NCI-H345 treated with DMSO at 0.1 percent for 48 hours (cell line): ENCODE results near the gene NPTXR.

Source experiments
- DNase-seq: peaks from one replicate; lab custom pipeline; 2025; ENCODE audit not compliant: unreplicated experiment; lab: John Stamatoyannopoulos, UW

The NPTXR gene

DNA sequence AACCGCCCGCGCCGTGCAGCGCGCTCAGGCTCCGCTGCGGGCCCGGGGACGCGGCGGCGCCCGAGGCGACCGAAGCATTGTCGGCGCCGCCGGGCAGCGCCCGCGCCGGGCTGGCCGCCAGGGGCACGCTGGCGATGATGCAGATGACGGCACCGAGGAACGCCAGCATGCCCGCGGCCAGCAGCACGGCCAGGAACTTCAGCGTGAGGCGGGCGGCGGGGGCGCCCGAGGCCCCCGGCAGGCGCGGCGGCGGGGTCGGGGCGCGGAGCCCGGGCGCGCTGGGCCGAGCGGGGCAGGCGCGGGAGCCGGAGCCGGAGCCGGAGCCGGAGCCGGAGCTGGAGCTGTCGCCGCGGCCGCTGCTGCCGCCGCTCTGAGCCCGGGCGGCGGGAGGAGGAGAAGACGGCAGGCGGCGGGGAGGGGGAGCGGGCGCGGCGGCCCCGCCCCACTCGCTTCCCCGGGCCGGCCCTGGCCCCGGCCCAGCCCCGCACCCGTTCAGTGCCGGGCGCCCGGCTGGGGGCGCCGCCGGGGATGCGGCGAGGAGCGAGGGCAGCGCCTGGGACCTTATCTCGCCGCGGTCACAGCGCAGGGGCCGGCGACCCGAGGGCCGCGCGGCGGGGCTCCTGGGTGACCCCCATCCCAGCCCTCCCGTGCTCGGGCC is at the start of gene NPTXR:
NPTXR (minus strand) TSS at position 372 of the 658 bp plus-strand sequence.
- DNase-seq = no peak

DNA sequence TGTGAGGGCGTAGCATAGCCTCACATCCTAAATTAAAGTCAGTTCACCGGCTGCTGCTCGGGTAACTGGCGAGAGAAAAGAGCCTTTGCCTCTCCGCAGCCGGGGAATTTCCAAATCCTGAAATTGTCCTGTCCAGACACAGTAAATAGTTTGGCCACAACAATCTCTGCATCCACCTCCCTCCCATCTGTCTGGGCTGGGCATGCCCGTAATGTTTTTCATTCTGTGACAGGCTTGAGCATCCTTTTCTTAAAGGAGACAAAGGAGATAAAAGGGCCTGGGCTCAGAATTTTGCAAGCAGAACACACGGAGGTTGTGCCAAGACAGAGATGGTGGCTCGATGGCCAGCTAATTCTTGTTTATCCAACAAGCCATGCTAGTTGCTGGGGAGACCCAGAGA is 47.4 kb upstream of the NPTXR start:
- DNase-seq = no peak

DNA sequence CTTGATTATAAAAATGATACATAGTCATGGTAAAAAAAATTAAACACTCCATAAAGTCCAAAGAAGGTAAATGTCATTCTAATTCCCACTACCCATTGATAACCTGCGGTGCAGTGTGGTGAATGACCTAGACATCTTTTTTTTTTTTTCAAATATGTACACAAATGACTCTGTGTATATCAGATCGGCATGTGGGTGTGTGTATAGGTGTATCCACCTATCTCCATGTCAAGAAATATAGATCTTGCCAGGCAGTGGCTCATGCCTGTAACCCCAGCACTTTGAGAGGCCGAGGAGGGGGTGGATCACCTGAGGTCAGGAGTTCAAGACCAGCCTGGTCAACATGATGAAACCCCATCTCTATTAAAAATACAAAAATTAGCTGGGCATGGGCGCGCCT is 46.5 kb upstream of the NPTXR start:
- no peak for DNase-seq

DNA sequence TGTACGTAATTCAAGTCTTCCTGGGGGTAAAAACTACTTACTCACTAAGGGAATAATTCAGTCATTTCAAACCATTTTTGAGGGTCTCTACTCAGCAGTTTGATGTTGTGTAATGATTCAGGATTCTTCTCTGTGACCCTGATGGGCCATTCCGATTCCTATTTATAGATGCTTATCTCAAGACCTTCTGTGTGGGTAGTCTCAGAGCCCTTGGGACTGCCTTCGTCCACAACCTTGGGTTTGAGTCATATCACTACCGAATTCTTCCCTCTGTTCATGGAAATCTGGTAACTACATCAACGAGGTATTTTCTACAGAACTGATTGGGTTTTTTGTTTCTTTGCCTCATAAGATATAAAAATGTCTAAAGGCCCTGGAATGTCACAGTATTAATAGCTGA is 42.5 kb upstream of the NPTXR start:
- DNase-seq = no peak

DNA sequence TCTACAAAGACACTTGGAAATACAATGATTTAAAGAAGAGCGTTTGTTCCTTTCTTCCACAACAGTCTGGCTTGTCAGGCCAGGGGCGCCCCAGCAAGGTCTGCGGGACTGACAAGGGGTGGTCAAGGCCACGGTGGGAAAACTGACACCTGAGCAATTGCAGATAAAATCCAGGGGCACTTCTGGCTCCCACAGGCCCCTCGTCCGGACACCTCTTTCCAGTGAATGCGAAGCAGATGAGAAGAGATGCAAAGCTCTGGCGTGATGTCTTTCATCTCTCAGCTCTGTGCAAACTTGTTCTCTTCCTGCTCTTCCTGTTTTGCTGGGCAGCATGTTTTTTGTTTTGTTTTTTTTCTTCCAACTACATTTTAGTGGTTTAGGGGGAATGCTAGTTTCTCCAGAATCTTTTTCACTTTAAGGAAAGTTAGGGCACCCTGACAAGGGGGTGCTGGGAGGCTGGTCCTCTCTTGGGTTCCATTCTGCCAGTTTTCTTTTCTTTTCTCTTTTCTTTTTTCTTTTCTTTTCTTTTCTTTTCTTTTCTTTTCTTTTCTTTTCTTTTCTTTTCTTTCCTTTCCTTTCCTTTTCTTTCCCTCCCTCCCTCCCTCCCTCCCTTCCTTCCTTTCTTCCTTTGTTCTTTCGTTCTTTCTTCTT is 39.3 kb upstream of the NPTXR start:
- no peak for DNase-seq

DNA sequence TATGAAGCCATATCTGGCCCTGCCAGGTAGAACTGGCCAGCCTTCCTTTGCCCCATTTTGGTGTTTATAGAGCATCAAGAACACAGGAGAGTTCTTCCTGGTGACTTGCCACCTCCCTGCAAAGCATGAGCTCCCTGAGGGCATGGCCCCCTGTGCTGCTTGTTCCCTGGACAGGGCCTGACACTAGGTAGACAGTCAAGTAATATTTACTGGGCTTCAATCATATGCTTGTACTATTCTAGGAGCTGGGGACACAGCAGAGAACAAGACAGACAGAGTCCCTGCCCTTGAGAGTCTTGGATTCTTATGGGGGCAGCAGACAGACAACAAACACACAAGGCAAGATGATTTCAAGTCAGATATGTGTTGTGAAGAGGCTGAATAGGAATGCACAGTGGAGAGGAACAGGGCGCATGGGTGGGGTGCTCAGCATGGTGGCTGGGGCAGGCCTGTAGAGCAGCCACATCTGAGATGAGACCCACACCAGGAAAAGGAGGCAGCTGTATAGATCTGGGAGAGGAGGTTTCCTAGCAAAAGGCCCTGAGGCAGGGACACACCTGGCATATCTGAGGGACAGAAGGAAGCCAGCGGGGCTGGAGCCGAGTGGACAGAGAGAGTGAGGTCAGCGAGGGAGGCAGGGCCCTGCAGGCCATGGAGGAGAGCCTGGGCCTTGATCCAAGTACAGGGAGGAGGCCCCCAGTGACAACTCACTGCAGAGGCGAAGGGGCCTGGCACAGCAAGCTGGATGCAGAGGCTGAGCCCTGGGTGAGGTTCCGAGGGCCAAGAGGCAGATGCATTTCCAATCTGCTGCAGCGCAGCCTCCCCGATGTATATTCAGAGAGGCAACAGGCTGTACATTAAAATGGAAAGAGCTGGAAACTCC is 38.4 kb upstream of the NPTXR start:
- no peak for DNase-seq

DNA sequence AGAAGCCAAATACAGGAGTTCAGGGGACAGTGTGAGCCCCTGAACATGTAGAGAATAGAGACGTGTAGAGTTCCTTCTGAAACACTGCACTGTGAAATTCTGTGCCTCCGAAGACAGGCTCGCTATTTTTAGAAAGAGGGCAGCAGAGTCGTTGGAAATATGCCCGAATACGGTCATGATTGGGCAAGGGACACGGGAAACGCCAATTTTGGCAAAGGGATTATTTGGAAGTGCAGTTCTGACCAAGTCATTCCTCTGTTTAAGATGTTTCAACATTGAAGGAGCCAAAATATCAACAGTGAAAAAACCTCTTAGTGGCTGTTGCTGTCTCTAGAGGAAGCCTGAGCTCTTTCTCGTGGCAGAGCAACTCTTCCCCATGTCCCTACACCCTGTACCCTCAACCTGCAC is 37.6 kb upstream of the NPTXR start:
- DNase-seq = no peak

DNA sequence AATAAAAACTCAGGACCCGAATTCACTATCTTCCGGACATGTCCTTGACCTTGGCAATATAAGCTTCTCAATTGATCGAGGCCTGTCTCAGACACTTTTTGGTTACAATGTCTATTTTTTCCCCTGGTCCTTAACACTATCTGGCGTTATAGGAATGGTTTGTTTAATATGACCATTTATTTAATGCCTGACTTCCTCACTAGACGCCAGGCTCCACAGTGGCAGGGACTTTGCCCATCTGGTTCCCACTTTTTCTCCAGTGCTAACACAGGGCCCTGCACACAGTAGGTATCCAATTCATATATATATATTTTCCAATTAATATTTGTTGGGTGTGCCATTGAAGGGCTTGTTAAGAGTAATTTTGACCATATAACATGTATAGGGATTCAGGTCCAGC is 36.1 kb upstream of the NPTXR start:
- no peak for DNase-seq

DNA sequence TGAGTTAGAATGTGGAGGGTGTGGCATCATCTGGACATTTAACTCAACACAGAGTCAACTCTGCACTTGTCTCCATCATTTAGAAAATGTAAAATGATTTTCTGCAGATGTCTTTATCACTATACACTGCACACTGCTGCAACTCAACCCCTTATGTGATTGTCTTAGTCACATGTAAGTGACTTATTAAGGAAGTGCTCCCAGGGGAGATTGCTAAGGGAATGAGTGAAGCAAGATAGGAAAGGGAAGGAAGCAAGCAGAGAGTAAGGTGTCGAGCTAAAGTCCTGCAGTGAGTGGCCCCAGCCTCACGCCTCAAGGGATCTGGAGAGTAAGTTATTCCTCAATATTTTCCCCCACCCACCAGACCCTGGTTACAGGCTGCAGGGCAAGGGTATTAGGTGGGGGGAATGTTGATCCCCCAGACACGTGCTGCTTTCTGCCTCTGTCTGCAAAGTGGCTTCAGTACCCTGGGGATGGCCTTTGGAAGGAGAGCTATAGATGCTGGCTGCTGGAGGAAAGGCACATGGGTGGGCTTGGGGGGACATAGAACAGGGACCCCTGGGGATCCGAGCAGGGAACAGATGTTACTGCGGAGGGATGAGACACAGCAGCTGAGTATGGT is 35.4 kb upstream of the NPTXR start:
- no peak for DNase-seq

DNA sequence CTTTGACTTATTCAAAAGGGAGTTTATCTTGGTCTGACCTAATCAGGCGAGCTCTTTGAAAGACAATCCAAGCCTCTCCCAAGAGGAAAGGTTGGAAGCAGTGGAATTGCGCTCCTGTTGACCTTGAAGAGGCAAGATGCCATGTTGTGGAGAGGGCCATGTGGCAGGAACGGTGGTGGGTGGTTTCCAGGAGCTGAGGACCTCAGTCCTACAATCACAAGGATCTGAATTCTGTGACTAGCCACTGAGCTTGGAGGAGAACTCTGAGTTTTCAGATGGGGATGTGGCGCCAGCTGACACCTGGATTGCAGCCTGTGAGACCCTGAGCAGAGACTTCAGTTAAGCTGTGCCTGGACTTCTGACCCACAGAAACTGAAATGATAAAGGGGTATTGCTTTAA is 34.2 kb upstream of the NPTXR start:
- DNase-seq = no peak

DNA sequence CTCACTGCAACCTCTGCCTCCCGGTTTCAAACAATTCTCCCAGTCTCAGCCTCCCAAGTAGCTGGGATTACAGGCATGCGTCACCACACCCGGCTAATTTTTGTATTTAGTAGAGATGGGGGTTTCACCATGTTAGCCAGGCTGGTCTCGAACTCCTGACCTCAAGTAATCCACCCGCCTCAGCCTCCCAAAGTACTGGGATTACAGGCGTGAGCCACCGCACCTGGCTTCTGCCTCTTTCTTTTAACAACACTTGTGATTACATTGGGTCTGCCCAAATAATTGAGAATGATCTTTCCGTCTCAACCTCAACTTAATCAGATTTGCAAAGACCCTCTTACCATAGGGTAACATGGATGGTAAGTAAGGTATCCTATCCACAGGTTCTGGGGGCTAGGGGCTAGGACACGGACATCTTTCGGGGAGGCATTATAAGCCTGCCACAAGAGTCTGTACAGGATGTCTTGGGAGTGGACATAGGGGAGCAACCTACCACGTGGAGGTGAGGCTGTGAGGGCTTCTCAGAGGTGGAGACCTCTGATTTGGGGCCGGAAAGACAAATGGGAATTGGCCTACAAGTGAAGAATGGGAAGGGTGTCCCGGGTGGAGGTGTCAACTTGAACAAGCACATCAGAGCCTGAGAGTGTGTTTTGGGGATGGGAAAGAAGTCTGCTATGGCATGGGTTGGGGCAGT is 30.8 kb upstream of the NPTXR start:
- no peak for DNase-seq

DNA sequence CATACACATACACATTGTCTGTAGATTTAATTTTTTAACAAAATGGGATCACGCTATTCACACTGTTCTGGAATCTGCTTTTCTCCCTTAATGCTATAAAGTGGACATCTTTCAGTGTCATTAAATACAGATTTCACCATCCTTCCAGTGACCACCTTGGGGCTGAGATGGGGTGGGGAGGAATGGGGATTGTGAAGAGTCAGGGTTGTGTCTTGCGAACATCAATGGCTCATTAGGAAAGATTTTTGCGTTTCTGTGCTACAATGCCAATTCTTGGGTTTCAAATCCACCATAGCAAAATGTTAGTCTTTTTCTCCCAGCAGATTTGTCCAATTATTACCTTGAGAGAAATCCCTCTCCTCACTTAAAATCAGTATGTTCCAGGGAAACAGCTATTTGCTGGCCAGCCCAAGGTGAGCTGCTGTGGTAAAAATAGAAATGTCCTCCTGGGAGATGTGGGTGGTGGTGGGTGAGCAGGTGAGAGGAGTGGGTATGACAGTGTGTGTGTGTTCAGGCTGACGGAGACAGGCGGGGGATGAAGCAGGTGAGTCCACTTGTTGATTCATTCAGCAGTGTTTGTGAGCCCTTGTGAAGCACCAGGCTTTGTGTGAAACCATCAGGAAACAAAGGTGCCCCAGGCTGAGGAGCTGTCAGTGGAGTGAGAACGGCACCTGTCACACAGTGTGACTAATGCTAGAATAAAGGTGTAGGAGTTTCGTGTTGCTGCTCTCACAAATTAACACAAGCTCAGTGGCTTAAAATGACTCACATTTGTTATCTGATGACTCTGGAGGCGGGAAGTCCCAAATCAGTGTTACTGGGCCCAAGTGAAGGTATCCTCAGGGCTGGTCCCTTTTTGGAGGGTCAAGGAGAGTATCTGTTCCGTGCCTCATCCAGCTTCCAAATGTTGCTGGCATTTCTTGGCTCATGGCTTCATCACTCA is 29.9 kb upstream of the NPTXR start:
- peak; percentile 90 for DNase-seq

DNA sequence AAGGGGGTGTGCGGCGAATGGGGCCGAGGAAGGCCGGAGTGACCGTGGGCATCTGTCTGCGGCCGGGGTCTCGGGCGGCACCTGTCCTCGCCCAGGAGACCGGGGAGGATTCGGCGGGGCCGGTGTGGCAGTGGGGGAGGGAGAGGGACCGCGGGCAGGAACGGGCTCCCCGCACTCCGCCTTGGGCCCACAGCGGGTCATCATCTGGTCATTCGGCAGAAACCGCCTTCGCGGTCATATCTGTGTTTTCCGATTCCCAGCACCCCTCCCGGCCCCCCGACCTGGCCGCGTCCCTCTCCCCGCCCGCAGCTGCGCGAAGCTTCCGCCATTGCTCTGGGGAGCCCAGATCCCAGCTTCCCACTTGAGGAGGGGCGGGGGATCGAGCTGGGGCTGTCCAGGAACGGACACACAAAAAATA is 29.0 kb upstream of the NPTXR start:
- DNase-seq = no peak

DNA sequence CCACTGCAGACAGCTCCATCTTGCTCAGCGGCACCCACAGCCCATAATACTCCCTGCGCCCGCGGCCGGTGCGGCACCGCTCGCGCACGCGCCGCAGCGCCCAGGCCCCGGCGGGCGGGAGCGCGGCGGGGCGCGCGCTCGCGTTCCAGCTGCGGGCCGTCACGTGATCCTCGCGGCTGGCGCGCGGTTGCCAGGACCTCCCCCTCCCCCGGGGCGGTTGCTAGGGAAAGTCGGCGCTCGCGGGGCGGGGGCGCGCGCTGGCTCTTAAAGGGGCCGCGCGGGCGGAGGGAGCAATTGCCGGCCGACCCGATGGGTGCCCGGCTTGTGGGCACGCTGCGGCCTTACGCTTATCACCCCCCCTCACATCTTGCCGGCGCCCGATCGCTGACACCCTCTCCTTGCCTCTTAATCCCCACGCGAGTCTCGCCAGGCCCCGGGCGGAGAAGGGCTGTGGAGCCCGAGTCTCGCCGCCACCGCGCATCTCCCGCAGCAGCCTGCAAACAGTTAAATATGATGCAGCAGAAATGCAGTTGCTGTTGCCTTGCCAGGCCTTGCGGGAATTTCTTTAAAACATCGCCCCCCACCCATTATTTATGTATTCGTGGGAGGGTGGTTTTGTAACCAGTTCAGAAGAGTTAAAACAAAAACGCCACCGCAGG is 28.5 kb upstream of the NPTXR start, which contains the start of gene CBX6:
CBX6 (minus strand) TSS at position 45 of the 659 bp plus-strand sequence; CDS start at position 19, 26 bp downstream.
- peak; percentile 81 for DNase-seq

DNA sequence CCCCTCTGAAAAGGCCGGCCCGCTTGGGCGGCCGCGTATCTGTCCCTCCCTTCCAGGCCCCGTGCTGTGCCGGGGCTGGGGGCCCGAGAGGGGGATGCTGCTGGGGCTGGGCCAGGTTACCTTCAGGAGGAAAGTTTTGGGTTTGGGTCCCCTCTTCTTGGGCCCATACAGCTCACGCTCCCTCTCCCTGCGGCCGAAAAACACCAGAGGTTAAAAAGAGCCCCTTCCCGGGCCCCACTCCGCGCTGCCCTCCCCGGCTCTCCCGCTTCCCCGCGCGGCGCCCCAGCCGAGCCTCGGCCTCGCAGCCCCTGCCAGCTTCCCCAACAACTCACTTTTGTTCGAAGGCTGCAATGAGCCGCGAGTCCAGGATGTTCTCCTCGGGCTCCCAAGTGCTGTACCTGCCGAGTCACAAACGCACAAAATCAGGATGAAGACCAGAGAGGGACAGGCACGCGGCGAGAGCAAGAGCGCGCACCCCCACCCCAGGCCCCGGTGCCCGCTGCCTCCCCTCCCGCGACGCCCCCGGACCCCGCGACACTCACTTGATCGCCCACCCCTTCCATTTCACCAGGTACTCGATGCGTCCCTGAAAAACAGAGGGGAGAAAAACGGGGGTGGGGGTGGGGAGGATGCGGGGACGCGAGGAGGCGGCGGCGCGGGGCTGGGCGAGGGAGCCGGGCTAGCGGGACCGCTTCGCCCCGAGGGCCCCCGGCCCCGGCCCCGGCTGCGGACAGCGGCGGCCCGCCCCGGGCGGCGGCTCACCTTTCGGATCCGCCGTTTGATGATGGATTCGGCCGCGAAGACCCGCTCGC is 27.7 kb upstream of the NPTXR start:
- DNase-seq = no peak

DNA sequence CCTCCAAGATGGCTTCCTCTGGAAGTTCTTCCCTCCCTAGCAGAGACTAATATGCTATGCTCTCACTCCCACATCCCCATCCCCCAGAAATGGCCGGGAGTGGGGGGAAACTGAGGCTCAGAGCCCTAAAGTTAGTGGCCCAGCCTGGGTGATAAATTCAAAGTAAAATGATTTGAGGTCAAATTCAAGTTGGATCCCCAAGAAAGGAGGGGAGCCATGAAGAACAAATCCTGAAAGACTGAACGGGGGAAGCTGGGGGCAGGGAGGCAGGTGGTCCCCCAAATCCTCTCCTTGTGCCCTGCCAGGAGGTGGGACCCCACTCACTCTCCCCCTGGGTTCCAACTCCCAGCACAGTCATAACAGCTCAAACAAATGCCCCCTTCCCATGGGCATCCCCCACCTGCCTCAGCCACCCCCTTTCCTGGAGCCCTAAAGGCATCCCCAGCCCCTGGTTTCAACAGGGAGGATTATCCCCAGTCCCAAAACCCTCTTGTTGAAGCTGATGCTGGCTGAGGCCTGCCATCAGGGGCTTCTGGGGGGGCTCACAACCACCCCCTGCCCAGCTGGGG is 27.0 kb upstream of the NPTXR start:
- DNase-seq = no peak

DNA sequence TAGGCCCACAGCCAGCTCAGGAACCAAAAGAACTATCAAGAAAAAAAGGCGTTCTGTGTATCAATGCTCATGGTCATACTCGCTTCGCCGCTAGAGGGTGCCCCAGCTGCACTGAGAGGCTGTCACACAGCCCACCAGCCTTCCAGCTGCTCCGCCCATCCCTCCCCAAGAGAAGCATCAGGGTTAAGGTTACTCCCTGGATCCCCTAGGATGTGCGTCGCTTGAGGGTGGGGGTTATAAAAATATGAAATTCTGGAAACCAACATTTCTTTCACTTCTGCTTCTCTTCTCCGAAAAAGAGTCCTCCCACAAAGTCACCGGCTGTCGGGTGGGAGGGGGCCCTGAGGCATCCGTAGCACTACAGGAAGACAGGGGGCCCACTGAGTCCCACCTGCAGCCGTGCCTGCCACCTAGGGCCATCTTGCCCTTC is 26.5 kb upstream of the NPTXR start:
- peak; percentile 46 for DNase-seq

DNA sequence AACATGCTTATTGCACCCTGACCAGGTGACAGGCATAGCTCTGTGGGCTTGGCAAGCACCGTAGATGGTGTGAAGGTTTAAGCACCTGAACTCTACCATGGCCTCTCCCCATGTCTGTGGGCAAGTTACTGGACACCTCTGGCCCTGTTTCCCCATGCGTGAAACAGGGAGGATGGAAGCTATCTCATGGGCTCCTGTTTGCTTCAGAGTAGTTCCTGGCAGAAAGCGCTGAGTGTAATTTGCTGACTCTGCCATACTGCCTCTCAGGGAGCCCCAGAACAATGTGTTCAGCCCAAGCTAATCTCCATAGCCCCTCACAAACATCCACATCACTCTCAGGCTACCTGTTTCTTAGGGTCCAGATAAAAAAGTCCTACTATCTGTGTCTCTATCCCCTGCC is 25.8 kb upstream of the NPTXR start:
- DNase-seq = no peak
